Measurements from ENCODE around the gene USP35. TPM values are rescaled to one million over a fixed set of nuclear protein-coding genes. Genes with fewer than 3 reads are reported as not detected.

The USP35 gene
- total RNA-seq, 1 donor from 2014 or later = 16.5 TPM

GRCh38 chr11:78163828-78164227 lies 24.9 kb upstream of the USP35 start:
- Mint-ChIP-seq H3K27ac (no peak overlapping the region), H3K4me3 (ENCODE audit: low read depth) (no peak overlapping the region), H3K36me3 (ENCODE audit: insufficient read depth) (no peaks in the 10 kb centered on the region), H3K27me3 (no peaks in the 10 kb centered on the region), H3K4me1 (ENCODE audit: low read depth) (peaks cover 11% of the 10 kb centered on the region), H3K9me3 (ENCODE audit: low read depth) (no peaks in the 10 kb centered on the region)
- TF ChIP-seq, protein P1, sequence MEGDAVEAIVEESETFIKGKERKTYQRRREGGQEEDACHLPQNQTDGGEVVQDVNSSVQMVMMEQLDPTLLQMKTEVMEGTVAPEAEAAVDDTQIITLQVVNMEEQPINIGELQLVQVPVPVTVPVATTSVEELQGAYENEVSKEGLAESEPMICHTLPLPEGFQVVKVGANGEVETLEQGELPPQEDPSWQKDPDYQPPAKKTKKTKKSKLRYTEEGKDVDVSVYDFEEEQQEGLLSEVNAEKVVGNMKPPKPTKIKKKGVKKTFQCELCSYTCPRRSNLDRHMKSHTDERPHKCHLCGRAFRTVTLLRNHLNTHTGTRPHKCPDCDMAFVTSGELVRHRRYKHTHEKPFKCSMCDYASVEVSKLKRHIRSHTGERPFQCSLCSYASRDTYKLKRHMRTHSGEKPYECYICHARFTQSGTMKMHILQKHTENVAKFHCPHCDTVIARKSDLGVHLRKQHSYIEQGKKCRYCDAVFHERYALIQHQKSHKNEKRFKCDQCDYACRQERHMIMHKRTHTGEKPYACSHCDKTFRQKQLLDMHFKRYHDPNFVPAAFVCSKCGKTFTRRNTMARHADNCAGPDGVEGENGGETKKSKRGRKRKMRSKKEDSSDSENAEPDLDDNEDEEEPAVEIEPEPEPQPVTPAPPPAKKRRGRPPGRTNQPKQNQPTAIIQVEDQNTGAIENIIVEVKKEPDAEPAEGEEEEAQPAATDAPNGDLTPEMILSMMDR (IDR thresholded peaks at IDR 0.05; ENCODE audit: unreplicated experiment) = no peak
- DNase-seq (ENCODE audit: low spot score, unreplicated experiment) = no peak

DNA sequence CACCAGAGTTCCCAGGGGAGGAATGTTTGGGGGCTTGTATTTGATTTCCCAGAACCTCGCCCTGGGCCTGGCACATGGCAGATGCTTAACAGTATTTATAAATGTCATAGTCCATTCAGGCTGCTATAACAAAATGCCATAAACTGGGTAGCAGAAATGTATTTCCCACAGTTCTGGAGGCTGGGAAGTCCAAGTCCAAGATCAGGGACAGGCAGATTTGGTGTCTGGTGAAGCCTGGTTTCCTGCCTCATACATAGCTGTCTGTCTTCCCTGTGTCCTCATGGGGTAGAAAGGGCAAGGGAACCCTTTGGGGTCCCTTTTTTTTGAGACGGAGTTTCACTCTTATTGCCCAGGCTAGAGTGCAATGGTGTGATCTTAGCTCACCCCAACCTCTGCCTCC lies 24.2 kb upstream of the USP35 start:
- no peak for DNase-seq (ENCODE audit: low spot score, unreplicated experiment)
- Mint-ChIP-seq H3K4me1 (ENCODE audit: low read depth) (peaks cover 10% of the 10 kb centered on the region), H3K9me3 (ENCODE audit: low read depth) (no peaks in the 10 kb centered on the region), H3K27ac (no peak overlapping the region), H3K27me3 (no peaks in the 10 kb centered on the region), H3K36me3 (ENCODE audit: insufficient read depth) (no peaks in the 10 kb centered on the region), H3K4me3 (ENCODE audit: low read depth) (no peak overlapping the region)
- TF ChIP-seq, protein P1 (IDR thresholded peaks at IDR 0.05; ENCODE audit: unreplicated experiment) = no peak

DNA sequence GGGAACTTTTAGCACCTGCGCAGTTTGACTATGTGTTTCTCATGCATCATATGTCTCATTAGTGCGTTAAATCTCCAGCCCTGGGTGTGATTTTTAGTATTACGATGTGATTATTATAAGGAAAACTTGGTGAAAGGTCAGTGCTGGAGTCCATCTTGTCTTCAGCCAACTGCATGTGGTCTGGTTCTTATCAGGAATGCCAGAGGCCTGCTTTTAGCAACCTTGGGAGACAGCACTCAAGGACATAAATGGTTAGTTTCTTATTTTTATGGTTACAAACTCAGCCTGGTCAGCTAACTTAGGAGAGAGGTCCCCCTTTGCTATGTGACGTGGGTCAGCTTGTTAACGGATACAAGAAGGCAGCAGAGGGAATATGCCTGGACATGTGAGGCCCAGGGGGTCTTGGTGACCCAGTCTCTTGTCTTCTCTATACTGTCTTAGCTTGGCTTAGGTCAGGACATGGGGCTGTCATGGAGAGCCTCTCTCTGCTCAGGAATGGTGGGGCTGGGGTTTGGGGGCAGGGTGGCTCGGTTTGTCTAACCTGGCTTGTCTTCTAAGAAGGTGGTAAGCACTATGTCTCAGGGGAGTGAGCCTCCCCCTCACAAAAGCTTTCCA lies 21.8 kb upstream of the USP35 start:
- Mint-ChIP-seq H3K27ac (no peak overlapping the region), H3K9me3 (ENCODE audit: low read depth) (no peaks in the 10 kb centered on the region)
- TF ChIP-seq, protein P1 (IDR thresholded peaks at IDR 0.05; ENCODE audit: unreplicated experiment) = no peak

DNA sequence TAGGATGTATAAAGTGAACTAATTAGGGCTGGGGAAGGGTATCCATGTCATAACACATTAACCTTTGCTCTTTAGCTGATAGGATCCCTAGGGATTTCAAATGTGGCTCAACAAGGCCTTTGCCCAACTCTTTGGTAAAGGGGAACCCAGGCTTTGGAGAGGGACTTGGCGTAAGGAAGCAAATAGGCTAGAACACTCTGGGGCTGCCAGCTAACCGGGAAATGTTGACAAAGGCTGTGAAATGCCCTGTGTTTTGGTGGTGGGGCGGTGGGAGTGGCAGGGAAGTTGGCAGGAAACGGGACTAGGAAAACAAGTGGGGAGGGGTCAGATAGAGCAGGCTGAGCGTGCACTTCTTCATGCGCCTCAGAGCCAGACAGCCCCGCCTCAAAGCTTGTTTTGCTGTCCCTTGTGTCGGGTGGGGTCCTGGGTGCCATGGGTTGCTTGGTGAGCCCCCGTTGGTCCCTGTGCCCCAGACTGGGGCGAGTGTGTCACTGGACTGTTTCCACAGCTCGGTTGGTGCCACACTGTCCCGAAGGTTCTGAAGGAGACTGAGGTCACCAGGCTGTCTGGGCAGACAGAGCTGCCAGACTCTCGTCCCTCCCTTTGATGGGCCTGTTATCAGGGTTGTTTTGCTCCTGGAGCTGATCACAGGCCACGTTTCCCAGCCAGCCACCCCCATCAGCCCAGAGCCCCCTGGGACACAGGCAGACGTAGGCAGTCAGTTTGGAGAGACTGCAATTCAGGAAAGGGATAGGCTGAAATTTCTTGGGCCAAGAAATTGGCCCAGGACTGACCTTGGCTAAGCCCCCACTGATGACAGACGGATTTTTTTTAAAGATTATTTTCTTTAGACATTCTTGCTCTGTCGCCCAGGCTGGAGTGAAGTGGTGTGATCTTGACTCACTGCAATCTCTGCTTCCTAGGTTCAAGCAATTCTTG lies 19.9 kb upstream of the USP35 start:
- H3K4me3 Mint-ChIP-seq (ENCODE audit: low read depth) = no peak overlapping the region
- no peak overlapping the region for H3K27ac Mint-ChIP-seq
- no peak for DNase-seq (ENCODE audit: low spot score, unreplicated experiment)
- H3K4me1 Mint-ChIP-seq (ENCODE audit: low read depth) = peaks cover 10% of the 10 kb centered on the region
- TF ChIP-seq, protein P1 (IDR thresholded peaks at IDR 0.05; ENCODE audit: unreplicated experiment) = no peak
- peaks cover 8% of the 10 kb centered on the region for H3K36me3 Mint-ChIP-seq (ENCODE audit: insufficient read depth)
- no peaks in the 10 kb centered on the region for H3K9me3 Mint-ChIP-seq (ENCODE audit: low read depth)
- no peaks in the 10 kb centered on the region for H3K27me3 Mint-ChIP-seq

More for the DNA sequence above, 21.8 kb upstream of the USP35 start:
- DNase-seq (ENCODE audit: low spot score, unreplicated experiment) = no peak
- Mint-ChIP-seq H3K4me1 (ENCODE audit: low read depth) (peaks cover 10% of the 10 kb centered on the region), H3K27me3 (no peaks in the 10 kb centered on the region), H3K4me3 (ENCODE audit: low read depth) (no peak overlapping the region), H3K36me3 (ENCODE audit: insufficient read depth) (no peaks in the 10 kb centered on the region)

GRCh38 chr11:78170413-78170812 lies 18.3 kb upstream of the USP35 start:
- no peaks in the 10 kb centered on the region for H3K27me3 Mint-ChIP-seq
- peaks cover 10% of the 10 kb centered on the region for H3K4me1 Mint-ChIP-seq (ENCODE audit: low read depth)
- H3K4me3 Mint-ChIP-seq (ENCODE audit: low read depth) = no peak overlapping the region
- no peaks in the 10 kb centered on the region for H3K9me3 Mint-ChIP-seq (ENCODE audit: low read depth)
- DNase-seq (ENCODE audit: low spot score, unreplicated experiment) = no peak
- no peak overlapping the region for H3K27ac Mint-ChIP-seq
- peaks cover 10% of the 10 kb centered on the region for H3K36me3 Mint-ChIP-seq (ENCODE audit: insufficient read depth)
- TF ChIP-seq, protein P1 (IDR thresholded peaks at IDR 0.05; ENCODE audit: unreplicated experiment) = no peak

Measured in progenitor cell of endocrine pancreas (in vitro differentiated cells).